GM19452 (cell line): ENCODE data around the gene PRRG4.
"Not testable (repeated sequence)": the region's sequence is repeated elsewhere in the genome, so short reads cannot be mapped to it uniquely, and the experiment has no call there.

Experiments used
- ATAC-seq: cut with Tn5 transposase; IDR thresholded peaks from one replicate; pipeline ENCODE4 v1.9.1; 2021; ENCODE audit not compliant: unreplicated experiment

The PRRG4 gene

GRCh38 chr11:32884770-32885384 lies 55.1 kb downstream of the PRRG4 start:
- ATAC-seq: peak; percentile 53

- no peak for ATAC-seq
Measured at GRCh38 chr11:32885556-32885955, 55.8 kb downstream of the PRRG4 start.

GRCh38 chr11:32886180-32886579 lies 56.5 kb downstream of the PRRG4 start:
- no peak for ATAC-seq

GRCh38 chr11:32887707-32888383 lies 58.1 kb downstream of the PRRG4 start:
- ATAC-seq: not testable (repeated sequence)

GRCh38 chr11:32888384-32888710 lies 58.6 kb downstream of the PRRG4 start:
- not testable (repeated sequence) for ATAC-seq

- no peak for ATAC-seq
Measured at GRCh38 chr11:32888805-32889204, 59.1 kb downstream of the PRRG4 start.

GRCh38 chr11:32890843-32891656 lies 61.3 kb downstream of the PRRG4 start:
- ATAC-seq: no peak

GRCh38 chr11:32891657-32892354 lies 62.1 kb downstream of the PRRG4 start:
- ATAC-seq: no peak

GRCh38 chr11:32892355-32893092 lies 62.8 kb downstream of the PRRG4 start, which contains the start of gene QSER1:
QSER1 (plus strand) TSS chr11:32892811; CDS start chr11:32893126, 315 bp downstream.
- ATAC-seq: peak; percentile 72

- no peak for ATAC-seq
Measured at GRCh38 chr11:32893093-32893342, 63.3 kb downstream of the PRRG4 start.

- peak; percentile 20 for ATAC-seq
Measured at GRCh38 chr11:32893343-32894148, 63.8 kb downstream of the PRRG4 start.

GRCh38 chr11:32894149-32894827 lies 64.6 kb downstream of the PRRG4 start:
- ATAC-seq: no peak

- no peak for ATAC-seq
Measured at GRCh38 chr11:32894921-32895320, 65.2 kb downstream of the PRRG4 start.

GRCh38 chr11:32895471-32895870 lies 65.7 kb downstream of the PRRG4 start:
- no peak for ATAC-seq

GRCh38 chr11:32897103-32897502 lies 67.4 kb downstream of the PRRG4 start:
- ATAC-seq: no peak

GRCh38 chr11:32899438-32899837 lies 69.7 kb downstream of the PRRG4 start:
- ATAC-seq: no peak

GRCh38 chr11:32902089-32902665 lies 72.5 kb downstream of the PRRG4 start:
- no peak for ATAC-seq

GRCh38 chr11:32905028-32905667 lies 75.4 kb downstream of the PRRG4 start:
- ATAC-seq: no peak
